Neuron (in vitro differentiated cells): ENCODE data around the gene ZDHHC5.
"Not testable (repeated sequence)": the region's sequence is repeated elsewhere in the genome, so short reads cannot be mapped to it uniquely, and the experiment has no call there.

Experiments
- H2AFZ ChIP-seq: one replicate; pipeline ENCODE4 v1.6.1; 2013; ENCODE audit warnings: low read depth, mild to moderate bottlenecking, inconsistent platforms, low read length, moderate library complexity
- H3K27me3 ChIP-seq: one replicate; pipeline ENCODE4 v1.6.1; 2013; ENCODE audit warnings: low read length; ENCODE audit not compliant: insufficient read depth
- H3K36me3 ChIP-seq: one replicate; pipeline ENCODE4 v1.6.1; 2013; ENCODE audit warnings: low read length; ENCODE audit not compliant: insufficient read depth
- H3K4me1 ChIP-seq: one replicate; pipeline ENCODE4 v1.6.1; 2013; ENCODE audit warnings: low read length; ENCODE audit not compliant: insufficient read depth
- H3K4me3 ChIP-seq: 2 replicates; pipeline ENCODE4 v1.5.1; 2013; ENCODE audit warnings: mild to moderate bottlenecking, low read length, moderate library complexity
- H3K9me3 ChIP-seq: one replicate; pipeline ENCODE4 v1.6.1; 2013; ENCODE audit warnings: low read length

ZDHHC5 gene

DNA sequence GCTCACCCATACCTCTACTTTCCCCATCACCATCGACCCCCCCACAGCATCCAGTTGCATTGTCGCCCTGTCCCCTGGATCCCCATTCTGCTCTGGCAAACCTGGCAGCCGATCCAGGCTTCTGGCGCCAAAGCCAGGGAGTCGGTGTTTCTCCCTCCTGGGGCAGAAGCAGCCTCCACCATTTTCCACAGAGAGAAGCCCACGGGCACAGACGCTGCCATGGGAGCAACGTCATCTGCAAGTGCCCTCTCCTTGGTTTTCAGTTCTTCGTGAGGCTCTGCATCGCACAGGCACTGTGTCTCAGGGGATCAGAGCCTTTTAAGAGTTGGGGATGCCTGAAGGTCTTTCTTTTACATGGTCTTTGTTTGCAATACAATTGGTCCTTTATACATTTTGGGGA, 20.5 kb upstream of the ZDHHC5 start:
- H3K4me3 ChIP-seq = no peak overlapping the region

DNA sequence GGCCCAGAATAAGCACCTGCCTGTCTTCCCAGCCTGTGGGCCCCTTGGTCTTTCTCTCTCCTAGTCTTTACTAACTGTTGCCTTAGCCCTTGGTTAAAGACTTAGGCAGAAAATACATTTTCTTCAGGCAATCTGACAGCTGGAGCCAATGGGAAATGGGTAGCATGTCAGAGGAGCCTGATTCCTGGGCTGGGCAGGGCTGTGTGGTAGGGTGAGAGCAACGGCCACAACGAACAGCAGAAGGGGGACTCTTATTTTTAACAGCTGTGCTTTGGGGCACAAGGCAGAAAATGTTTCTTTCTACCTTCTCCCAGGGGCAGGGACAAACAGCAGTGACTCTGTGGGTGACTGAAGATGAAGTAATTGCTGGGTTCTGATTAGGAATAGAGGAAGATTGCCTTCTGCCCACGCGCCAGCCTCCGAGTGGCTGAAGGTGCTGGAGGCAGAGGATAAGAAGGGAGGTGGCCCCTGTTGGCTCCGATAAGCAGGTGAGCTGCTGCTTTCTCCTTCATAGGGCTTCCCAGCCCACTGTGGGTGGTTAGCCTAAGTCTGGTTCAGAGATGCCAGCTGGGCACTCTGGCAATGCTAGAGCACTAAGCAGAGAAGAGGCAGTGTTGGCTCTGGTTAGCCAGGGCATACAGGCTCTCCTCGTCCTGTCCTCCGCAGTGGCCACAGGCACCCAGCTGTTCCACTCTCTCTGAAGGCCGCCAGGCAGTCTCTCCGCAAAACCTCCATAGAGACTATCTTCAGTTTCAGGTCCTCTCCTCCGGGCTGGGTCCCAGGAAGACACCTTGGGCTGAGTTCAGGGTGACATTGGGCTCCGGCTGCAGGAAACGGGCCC, 19.7 kb upstream of the ZDHHC5 start:
- H3K36me3 ChIP-seq = peaks cover 4% of the 10 kb centered on the region
- H3K4me3 ChIP-seq = peak overlapping the region; percentile 36
- no peaks in the 10 kb centered on the region for H3K27me3 ChIP-seq
- no peak overlapping the region for H2AFZ ChIP-seq
- H3K4me1 ChIP-seq = peaks cover 60% of the 10 kb centered on the region
- no peaks in the 10 kb centered on the region for H3K9me3 ChIP-seq

More for the DNA sequence above, 20.5 kb upstream of the ZDHHC5 start:
- Histone ChIP-seq H3K36me3 (peaks cover 9% of the 10 kb centered on the region), H3K4me1 (peaks cover 60% of the 10 kb centered on the region), H3K9me3 (no peaks in the 10 kb centered on the region), H2AFZ (no peak overlapping the region), H3K27me3 (no peaks in the 10 kb centered on the region)

DNA sequence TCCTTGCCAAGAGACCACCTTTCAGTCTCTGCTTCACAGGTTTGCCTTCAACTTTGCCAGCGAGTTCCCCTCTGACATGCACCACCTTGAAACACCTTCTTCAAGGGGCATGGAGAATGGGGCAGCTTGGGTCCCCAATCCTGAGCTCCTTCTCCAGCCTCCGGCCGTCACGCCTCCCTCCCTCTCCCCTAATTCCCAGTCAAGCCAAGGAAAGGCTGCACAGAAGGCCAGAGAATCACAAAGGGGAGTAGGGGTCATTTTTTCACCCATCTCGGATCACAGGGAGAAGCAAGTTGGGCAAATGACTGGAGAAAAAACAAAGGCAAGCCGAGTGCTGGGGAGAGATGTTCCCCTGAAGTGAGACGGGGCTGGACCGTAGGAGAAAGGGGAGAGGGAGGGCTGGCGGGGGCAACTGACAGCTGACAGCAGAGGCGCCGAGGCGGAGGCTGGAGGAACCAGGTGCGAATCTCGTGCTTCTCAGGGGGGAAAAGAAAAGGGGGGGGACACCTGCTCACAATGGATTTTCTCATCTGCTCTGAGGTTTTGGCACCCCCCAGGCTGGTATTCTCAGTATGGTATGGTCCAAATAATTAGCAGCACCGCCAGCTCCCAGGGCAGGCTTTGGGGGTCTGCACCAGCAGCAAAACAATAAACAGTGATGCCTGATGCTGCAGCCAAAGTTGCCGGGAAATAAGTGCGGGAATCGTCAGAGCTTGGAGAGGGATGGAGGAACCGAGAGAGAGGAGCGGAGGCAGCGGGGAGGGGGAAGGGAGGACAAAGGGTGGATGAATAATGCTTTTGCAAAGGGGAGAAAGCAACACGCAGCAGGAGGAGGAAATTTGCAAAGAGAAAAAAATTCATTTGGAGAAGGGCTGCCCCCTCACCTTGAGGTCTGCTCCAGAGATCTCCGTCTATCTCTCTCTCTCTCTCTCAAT, 18.8 kb upstream of the ZDHHC5 start:
- Histone ChIP-seq H3K4me3 (peak overlapping the region; percentile 36), H3K4me1 (peaks cover 60% of the 10 kb centered on the region), H3K36me3 (no peaks in the 10 kb centered on the region), H3K27me3 (no peaks in the 10 kb centered on the region), H2AFZ (no peak overlapping the region), H3K9me3 (no peaks in the 10 kb centered on the region)

DNA sequence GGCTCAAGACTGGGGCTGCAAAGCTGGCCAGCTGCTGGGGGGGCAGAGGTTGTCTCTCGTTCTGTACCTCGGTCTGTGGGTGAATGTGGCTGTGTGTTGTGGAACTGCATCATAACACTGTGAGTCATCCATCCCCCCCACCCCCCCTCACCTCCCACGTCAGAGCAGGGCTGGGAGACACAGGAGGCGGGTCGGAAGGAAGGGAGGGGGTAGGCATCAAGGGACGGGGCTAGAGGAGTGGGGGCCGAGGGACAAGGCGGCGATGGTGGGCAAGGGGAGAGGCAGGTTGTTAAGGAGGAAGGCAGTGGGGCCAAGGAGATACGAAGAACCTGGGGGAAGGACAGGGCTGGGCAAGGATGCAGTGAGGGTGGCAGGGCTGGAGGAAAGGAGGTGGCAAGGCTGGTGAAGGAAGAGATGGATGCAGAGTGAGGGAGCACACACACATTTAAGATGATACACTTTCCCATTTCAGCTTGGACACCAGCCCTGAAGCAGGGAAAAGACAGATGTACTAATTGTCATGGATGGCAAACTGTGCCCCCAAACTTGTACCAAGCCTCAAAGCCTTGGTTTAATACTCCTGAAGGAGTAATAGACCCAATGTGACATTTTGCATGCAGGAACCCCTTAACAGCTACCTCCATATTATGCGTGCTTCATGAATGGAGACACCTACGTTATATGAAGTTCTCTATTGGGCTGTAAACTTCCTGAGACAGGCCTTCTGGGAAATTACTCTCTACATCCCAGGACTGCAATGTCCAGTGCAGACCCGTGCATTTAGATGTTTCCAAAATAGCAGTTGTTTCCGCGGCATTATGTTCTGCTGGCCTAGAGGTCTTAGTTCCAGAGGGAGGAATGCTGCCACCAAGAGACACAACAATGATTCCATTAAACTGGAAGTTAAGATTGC, 17.8 kb upstream of the ZDHHC5 start, which contains the start of gene YPEL4:
TSS of gene YPEL4 (minus strand) at position 87 of the 913 bp plus-strand sequence. CDS start 2,805 bp downstream, outside the sequence.
- Histone ChIP-seq H3K4me3 (peak within 1 kb of the TSS; percentile 36), H3K27me3 (no peaks in the 10 kb centered on the region), H3K9me3 (no peaks in the 10 kb centered on the region), H3K36me3 (no peaks in the 10 kb centered on the region), H3K4me1 (peaks cover 53% of the 10 kb centered on the region), H2AFZ (no peak within 1 kb of the TSS)

DNA sequence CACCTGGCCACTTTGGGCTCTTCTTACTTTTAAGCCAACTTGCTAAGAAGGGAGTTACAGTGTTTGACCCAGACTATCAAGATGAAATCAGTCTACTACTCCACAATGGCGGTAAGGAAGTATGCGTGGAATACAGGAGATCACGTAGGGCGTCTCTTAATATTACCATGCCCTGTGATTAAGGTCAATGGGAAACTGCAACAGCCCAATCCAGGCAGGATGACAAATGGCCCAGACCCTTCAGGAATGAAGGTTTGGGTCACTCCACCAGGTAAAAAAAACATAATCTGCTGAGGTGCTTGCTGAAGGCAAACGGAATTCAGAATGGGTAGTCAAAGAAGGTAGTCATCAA, 17.2 kb upstream of the ZDHHC5 start:
- Histone ChIP-seq H3K4me1 (peaks cover 47% of the 10 kb centered on the region), H3K36me3 (no peaks in the 10 kb centered on the region), H3K9me3 (no peaks in the 10 kb centered on the region), H3K4me3 (no peak overlapping the region), H2AFZ (no peak overlapping the region), H3K27me3 (no peaks in the 10 kb centered on the region)

DNA sequence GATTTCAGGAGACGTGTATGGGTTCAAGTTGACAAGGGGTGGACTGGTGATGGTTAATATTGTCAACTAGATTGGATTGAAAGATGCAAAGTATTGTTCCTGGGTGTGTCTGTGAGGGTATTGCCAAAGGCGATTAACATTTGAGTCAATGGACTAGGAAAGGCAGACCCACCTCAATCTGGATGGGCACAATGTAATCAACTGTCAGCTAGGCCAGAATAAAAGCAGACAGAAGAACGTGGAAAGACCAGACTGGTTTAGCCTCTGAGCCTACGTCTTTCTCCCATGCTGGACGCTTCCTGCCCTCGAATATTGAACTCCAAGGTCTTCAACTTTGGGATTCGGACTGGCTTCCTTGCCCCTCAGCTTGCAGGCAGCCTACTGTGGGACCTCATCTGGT, 16.5 kb upstream of the ZDHHC5 start:
- no peak overlapping the region for H2AFZ ChIP-seq
- H3K27me3 ChIP-seq = no peaks in the 10 kb centered on the region
- H3K4me3 ChIP-seq = no peak overlapping the region
- no peaks in the 10 kb centered on the region for H3K36me3 ChIP-seq
- H3K4me1 ChIP-seq = peaks cover 40% of the 10 kb centered on the region
- no peaks in the 10 kb centered on the region for H3K9me3 ChIP-seq

DNA sequence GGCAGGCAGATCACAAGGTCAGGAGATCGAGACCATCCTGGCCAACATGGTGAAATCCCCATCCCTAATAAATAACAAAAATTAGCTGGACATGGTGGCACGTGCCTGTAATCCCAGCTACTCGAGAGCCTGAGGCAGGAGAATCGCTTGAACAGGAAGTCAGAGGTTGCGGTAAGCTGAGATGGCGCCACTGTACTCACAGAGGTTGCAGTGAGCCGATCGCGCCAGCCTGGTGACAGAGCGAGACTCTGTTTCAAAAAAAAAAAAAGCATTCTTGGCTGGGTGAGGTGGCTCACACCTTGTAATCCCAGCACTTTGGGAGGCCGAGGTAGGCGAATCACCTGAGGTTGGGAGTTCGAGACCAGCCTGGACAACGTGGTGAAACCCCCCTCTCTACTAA, 15.7 kb upstream of the ZDHHC5 start:
- not testable (repeated sequence) for H3K4me3 ChIP-seq, H3K36me3 ChIP-seq, H3K27me3 ChIP-seq, H2AFZ ChIP-seq, H3K9me3 ChIP-seq
- peaks cover 36% of the 10 kb centered on the region for H3K4me1 ChIP-seq

DNA sequence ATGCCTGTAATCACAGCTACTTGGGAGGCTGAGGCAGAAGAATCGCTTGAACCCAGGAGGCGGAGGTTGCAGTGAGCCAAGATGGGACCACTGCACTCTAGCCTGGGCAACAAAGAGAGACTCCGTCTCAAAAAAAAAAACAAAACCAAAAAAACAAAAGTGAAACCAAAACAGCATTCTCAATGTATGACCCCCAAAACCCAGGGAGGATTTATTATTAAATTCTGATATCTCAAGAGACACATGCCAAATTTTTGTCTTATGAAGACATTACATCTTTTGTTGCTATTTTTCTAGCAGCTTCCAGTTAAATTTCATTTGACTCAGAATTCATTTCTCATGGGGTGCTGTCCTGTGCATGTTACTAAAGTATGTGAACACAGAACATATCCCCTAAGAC, 15.3 kb upstream of the ZDHHC5 start:
- Histone ChIP-seq H3K4me3 (no peak overlapping the region), H2AFZ (no peak overlapping the region), H3K36me3 (no peaks in the 10 kb centered on the region), H3K27me3 (no peaks in the 10 kb centered on the region), H3K4me1 (peaks cover 32% of the 10 kb centered on the region), H3K9me3 (no peaks in the 10 kb centered on the region)

DNA sequence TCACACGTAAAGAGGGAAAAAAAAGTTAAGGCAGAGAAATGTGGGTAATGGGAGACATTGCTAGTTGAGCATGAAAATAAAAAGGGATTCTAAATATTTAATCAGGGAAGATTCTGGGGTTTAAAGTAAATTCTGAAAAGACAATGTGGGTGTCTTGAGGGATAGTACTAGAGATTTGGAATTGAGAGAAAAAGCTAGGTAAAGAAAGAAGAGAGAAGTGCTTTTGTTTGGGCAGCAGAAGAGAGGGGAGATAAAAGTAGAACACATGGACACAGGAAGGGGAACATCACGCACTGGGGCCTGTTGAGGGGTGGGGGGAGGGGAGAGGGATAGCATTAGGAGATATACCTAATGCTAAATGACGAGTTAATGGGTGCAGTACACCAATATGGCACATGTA, 14.8 kb upstream of the ZDHHC5 start:
- no peaks in the 10 kb centered on the region for H3K36me3 ChIP-seq
- no peak overlapping the region for H3K4me3 ChIP-seq
- no peak overlapping the region for H2AFZ ChIP-seq
- no peaks in the 10 kb centered on the region for H3K9me3 ChIP-seq
- no peaks in the 10 kb centered on the region for H3K27me3 ChIP-seq
- H3K4me1 ChIP-seq = peaks cover 28% of the 10 kb centered on the region

DNA sequence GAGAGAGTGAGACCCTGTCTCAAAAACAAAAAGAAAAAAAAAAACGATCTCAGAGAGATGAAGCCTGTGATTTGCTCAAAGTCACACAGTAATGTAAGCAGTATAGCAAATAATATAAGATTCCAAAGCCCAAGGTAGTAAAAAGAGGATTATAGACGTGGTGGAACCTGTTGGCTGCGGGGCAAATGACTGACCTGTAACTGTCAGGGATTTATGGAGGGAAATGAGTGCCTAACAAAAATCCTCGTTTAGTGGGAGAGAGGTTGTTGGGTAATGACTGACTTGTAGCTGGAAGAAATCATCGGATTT, 11.1 kb upstream of the ZDHHC5 start:
- H2AFZ ChIP-seq = peak overlapping the region; percentile 13
- H3K4me1 ChIP-seq = peaks cover 11% of the 10 kb centered on the region
- no peaks in the 10 kb centered on the region for H3K9me3 ChIP-seq
- no peaks in the 10 kb centered on the region for H3K27me3 ChIP-seq
- H3K4me3 ChIP-seq = peak overlapping the region; percentile 64
- peaks cover 23% of the 10 kb centered on the region for H3K36me3 ChIP-seq

DNA sequence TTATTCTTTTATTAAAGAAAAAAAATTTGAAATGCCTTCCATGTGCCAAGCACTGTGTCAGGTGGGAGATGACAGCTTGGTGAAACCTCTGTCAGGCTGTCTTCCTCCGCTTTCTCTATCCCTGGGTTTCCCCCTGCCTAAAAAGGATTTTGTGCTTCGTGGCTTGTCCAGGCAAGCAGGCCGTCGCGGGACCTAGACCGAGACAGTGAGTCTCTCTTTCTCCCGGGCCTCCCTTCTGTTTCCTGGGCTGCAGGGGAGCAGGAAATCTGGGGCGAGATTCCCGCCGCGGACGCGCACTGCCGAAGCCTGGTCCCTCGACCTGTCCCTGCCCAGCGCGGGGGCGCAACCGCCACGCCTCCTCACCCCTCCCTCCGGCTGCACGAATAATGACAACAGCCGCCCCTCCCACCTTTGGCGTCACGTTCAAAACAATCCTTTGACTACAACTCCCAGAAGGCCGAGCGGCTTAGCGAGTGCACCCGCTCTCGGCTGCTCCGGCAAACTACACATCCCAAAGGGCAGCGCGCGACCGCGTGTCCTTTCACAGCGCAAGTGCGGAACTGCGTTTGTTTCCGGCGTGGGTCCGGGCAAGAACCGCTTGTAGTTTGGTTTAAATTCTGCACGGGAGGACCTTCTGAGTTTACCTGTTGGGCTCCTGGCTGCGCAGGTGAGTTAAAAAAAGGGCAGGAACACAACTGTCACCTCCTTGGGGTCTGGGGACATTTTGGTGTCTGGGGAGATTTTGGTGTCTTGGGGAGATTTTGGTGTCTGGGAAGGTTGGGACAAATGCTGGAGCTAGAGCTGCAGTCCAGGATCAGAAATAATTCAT, 10.5 kb upstream of the ZDHHC5 start, which contains the start of gene CLP1:
TSS of gene CLP1 (plus strand) at position 569 of the 829 bp plus-strand sequence. CDS start 1,715 bp downstream, outside the sequence.
- Histone ChIP-seq H3K4me1 (peaks cover 11% of the 10 kb centered on the region), H3K27me3 (no peaks in the 10 kb centered on the region), H3K4me3 (peak within 1 kb of the TSS; percentile 64), H3K36me3 (peaks cover 27% of the 10 kb centered on the region), H3K9me3 (no peaks in the 10 kb centered on the region), H2AFZ (peak within 1 kb of the TSS; percentile 13)

DNA sequence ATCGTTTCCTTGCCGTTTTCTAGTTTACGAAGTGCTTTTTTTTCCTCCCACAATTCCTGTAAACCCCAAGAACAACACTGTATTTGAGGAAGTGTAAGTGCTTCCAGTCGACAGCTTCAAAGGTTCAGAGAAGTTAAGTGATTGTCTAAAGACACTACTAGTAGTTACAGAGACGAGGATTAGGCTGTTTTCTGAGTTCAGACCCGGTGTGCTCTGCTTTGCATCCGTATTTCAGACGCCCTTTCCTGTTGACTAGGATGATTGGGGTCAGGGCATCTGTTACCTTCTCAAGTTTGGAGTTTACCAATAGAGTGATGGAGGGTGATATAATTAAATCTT, 9.9 kb upstream of the ZDHHC5 start:
- H3K9me3 ChIP-seq = no peaks in the 10 kb centered on the region
- H2AFZ ChIP-seq = no peak overlapping the region
- peak overlapping the region; percentile 64 for H3K4me3 ChIP-seq
- no peaks in the 10 kb centered on the region for H3K27me3 ChIP-seq
- peaks cover 29% of the 10 kb centered on the region for H3K36me3 ChIP-seq
- H3K4me1 ChIP-seq = peaks cover 9% of the 10 kb centered on the region
